Gastrocnemius medialis (tissue), 4 donors: ENCODE data around the gene SCGN.

Experiments
- CTCF ChIP-seq, 5 experiments: fragments of 450-650 bp in 3 of 5; fragments of 200-600 bp in 2 of 5; sonication (generic) in 2 of 5; IDR thresholded peaks in 4 of 5; conservative IDR thresholded peaks in 1 of 5; 1 replicate in 4 of 5; 2 replicates in 1 of 5; pipeline ENCODE4 v1.5.1; 2016 to 2019; ENCODE audit warnings: antibody characterized with exemption in 5 of 5, mild to moderate bottlenecking in 3 of 5, moderate library complexity in 3 of 5
- POLR2A ChIP-seq, 2 donors: fragments of 450-650 bp; IDR thresholded peaks; one replicate each; pipeline ENCODE4 v1.6.1; 2017; ENCODE audit warnings: antibody characterized with exemption in 2 of 2, mild to moderate bottlenecking in 2 of 2, moderate library complexity in 2 of 2

- TF ChIP-seq CTCF (IDR thresholded peaks at IDR 0.05 in 4 of 5, conservative IDR thresholded peaks at IDR 0.05 in 1 of 5) (no peak), POLR2A (IDR thresholded peaks at IDR 0.05) (no peak)
Observed at GRCh38 chr6:25686856-25687255, 34.8 kb downstream of the SCGN start.
